ENCODE data around the gene ZKSCAN3.
"Not testable (repeated sequence)": the region's sequence is repeated elsewhere in the genome, so short reads cannot be mapped to it uniquely, and the experiment has no call there.

ZKSCAN3 gene

GRCh38 chr6:28337121-28337520 lies 12.6 kb upstream of the ZKSCAN3 start:
- in situ Hi-C loops (cut with MboI; ENCODE audit: low pct_unique_long_range_greater_than_20kb, low sequenced_read_pairs), result no loop called here
- peak; percentile 50 for DNase-seq

GRCh38 chr6:28340310-28341095 lies 9.2 kb upstream of the ZKSCAN3 start:
- in situ Hi-C loops (cut with MboI; ENCODE audit: low pct_unique_long_range_greater_than_20kb, low sequenced_read_pairs), result no loop called here

GRCh38 chr6:28343898-28344677 lies 5.7 kb upstream of the ZKSCAN3 start:
- DNase-seq, result no peak
- in situ Hi-C loops (cut with MboI; ENCODE audit: low pct_unique_long_range_greater_than_20kb, low sequenced_read_pairs), result no loop called here

More at GRCh38 chr6:28340310-28341095, 9.2 kb upstream of the ZKSCAN3 start:
- no peak for DNase-seq

GRCh38 chr6:28345201-28345600 lies 4.5 kb upstream of the ZKSCAN3 start:
- DNase-seq, result no peak
- in situ Hi-C loops (cut with MboI; ENCODE audit: low pct_unique_long_range_greater_than_20kb, low sequenced_read_pairs), result no loop called here

GRCh38 chr6:28347119-28347518 lies 2.6 kb upstream of the ZKSCAN3 start:
- DNase-seq, result no peak

GRCh38 chr6:28349344-28349891 lies 329 bp upstream of the ZKSCAN3 start:
- in situ Hi-C loops (cut with MboI; ENCODE audit: low pct_unique_long_range_greater_than_20kb, low sequenced_read_pairs), result no loop called here
- no peak for DNase-seq

More at GRCh38 chr6:28347119-28347518, 2.6 kb upstream of the ZKSCAN3 start:
- in situ Hi-C loops (cut with MboI; ENCODE audit: low pct_unique_long_range_greater_than_20kb, low sequenced_read_pairs), result no loop called here

- no peak for DNase-seq
- in situ Hi-C loops (cut with MboI; ENCODE audit: low pct_unique_long_range_greater_than_20kb, low sequenced_read_pairs), result loop anchor here (25.0 kb wide), 2 partner anchors 214 to 439 kb away; partner anchors contain the start of genes OR2B2 and ZKSCAN8
These were observed 1.3 kb downstream of the ZKSCAN3 start for GRCh38 chr6:28351087-28351486.

- in situ Hi-C loops (cut with MboI; ENCODE audit: low pct_unique_long_range_greater_than_20kb, low sequenced_read_pairs), result loop anchor here (25.0 kb wide), 2 partner anchors 214 to 439 kb away; partner anchors contain the start of genes OR2B2 and ZKSCAN8
- DNase-seq, result no peak
These were observed 1.8 kb downstream of the ZKSCAN3 start for GRCh38 chr6:28351493-28351925.

GRCh38 chr6:28353356-28353755 lies 3.6 kb downstream of the ZKSCAN3 start:
- DNase-seq, result no peak
- in situ Hi-C loops (cut with MboI; ENCODE audit: low pct_unique_long_range_greater_than_20kb, low sequenced_read_pairs), result loop anchor here (25.0 kb wide), 2 partner anchors 216 to 441 kb away; partner anchors contain the start of genes OR2B2 and ZKSCAN8

- no peak for DNase-seq
- in situ Hi-C loops (cut with MboI; ENCODE audit: low pct_unique_long_range_greater_than_20kb, low sequenced_read_pairs), result loop anchor here (25.0 kb wide), 2 partner anchors 217 to 442 kb away; partner anchors contain the start of genes OR2B2 and ZKSCAN8
These were observed 4.4 kb downstream of the ZKSCAN3 start for GRCh38 chr6:28353981-28354676.

GRCh38 chr6:28354688-28355554 lies 5.2 kb downstream of the ZKSCAN3 start:
- DNase-seq, result no peak
- in situ Hi-C loops (cut with MboI; ENCODE audit: low pct_unique_long_range_greater_than_20kb, low sequenced_read_pairs), result loop anchor here (25.0 kb wide), 2 partner anchors 218 to 443 kb away; partner anchors contain the start of genes OR2B2 and ZKSCAN8

- in situ Hi-C loops (cut with MboI; ENCODE audit: low pct_unique_long_range_greater_than_20kb, low sequenced_read_pairs), result loop anchor here (25.0 kb wide), 2 partner anchors 219 to 444 kb away; partner anchors contain the start of genes OR2B2 and ZKSCAN8
- peak; percentile 87 for DNase-seq
These were observed 6.3 kb downstream of the ZKSCAN3 start for GRCh38 chr6:28355743-28356665.

GRCh38 chr6:28356666-28357020 lies 6.9 kb downstream of the ZKSCAN3 start:
- DNase-seq, result no peak
- in situ Hi-C loops (cut with MboI; ENCODE audit: low pct_unique_long_range_greater_than_20kb, low sequenced_read_pairs), result loop anchor here (25.0 kb wide), 2 partner anchors 219 to 444 kb away; partner anchors contain the start of genes OR2B2 and ZKSCAN8

- DNase-seq, result no peak
- in situ Hi-C loops (cut with MboI; ENCODE audit: low pct_unique_long_range_greater_than_20kb, low sequenced_read_pairs), result loop anchor here (25.0 kb wide), 2 partner anchors 220 to 445 kb away; partner anchors contain the start of genes OR2B2 and ZKSCAN8
These were observed 7.3 kb downstream of the ZKSCAN3 start for GRCh38 chr6:28357036-28357435.

- in situ Hi-C loops (cut with MboI; ENCODE audit: low pct_unique_long_range_greater_than_20kb, low sequenced_read_pairs), result loop anchor here (25.0 kb wide), 2 partner anchors 222 to 447 kb away; partner anchors contain the start of genes OR2B2 and ZKSCAN8
- DNase-seq, result not testable (repeated sequence)
These were observed 9.8 kb downstream of the ZKSCAN3 start for GRCh38 chr6:28359562-28359961.

- in situ Hi-C loops (cut with MboI; ENCODE audit: low pct_unique_long_range_greater_than_20kb, low sequenced_read_pairs), result loop anchor here (25.0 kb wide), 2 partner anchors 224 to 449 kb away; partner anchors contain the start of genes OR2B2 and ZKSCAN8
- DNase-seq, result no peak
These were observed 11.2 kb downstream of the ZKSCAN3 start for GRCh38 chr6:28360961-28361360.
